GM06990 (cell line): ENCODE measurements around the gene B3GNT5.

Experiments
- DNase-seq: peaks from one replicate; pipeline ENCODE4 v3.0.0-alpha.2; 2011; ENCODE audit not compliant: insufficient read length; ENCODE audit errors: extremely low read depth
- H3K27me3 ChIP-seq: replicated peaks from 2 replicates; pipeline ENCODE4 v1.6.0; 2011; ENCODE audit warnings: low read length; ENCODE audit not compliant: control insufficient read depth, insufficient read depth
- H3K36me3 ChIP-seq: 2 replicates; pipeline ENCODE4 v1.5.1; 2011; ENCODE audit warnings: low read length; ENCODE audit not compliant: control insufficient read depth, insufficient read depth
- H3K4me3 ChIP-seq: replicated peaks from 2 replicates; pipeline ENCODE4 v1.5.1; 2011; ENCODE audit warnings: low read depth, mild to moderate bottlenecking, control low read depth, low read length
- CTCF ChIP-seq: IDR thresholded peaks from 2 replicates; pipeline ENCODE4 v1.5.1; 2011; ENCODE audit warnings: low read length, control low read depth, mild to moderate bottlenecking, inconsistent platforms; ENCODE audit not compliant: insufficient read depth, poor library complexity, severe bottlenecking

B3GNT5 gene

GRCh38 chr3:183259087-183259486 is 6.0 kb downstream of the B3GNT5 start:
- no peak overlapping the region for H3K4me3 ChIP-seq
- no peak for TF ChIP-seq CTCF
- H3K27me3 ChIP-seq, result peaks cover 3% of the 10 kb centered on the region
- H3K36me3 ChIP-seq, result no peaks in the 10 kb centered on the region
- no peak for DNase-seq

- no peak for DNase-seq
- no peaks in the 10 kb centered on the region for H3K36me3 ChIP-seq
Measured at GRCh38 chr3:183259621-183260020, 6.6 kb downstream of the B3GNT5 start.

GRCh38 chr3:183260167-183260904 is 7.3 kb downstream of the B3GNT5 start:
- no peak for DNase-seq

More at GRCh38 chr3:183259621-183260020, 6.6 kb downstream of the B3GNT5 start:
- H3K27me3 ChIP-seq, result peaks cover 2% of the 10 kb centered on the region
- no peak for TF ChIP-seq CTCF
- H3K4me3 ChIP-seq, result no peak overlapping the region

GRCh38 chr3:183261151-183261724 is 8.2 kb downstream of the B3GNT5 start:
- Histone ChIP-seq H3K4me3 (no peak overlapping the region), H3K27me3 (no peaks in the 10 kb centered on the region; the same call in 1 of the 2 replicates), H3K36me3 (no peaks in the 10 kb centered on the region)
- no peak for DNase-seq
- no peak for TF ChIP-seq CTCF

More at GRCh38 chr3:183260167-183260904, 7.3 kb downstream of the B3GNT5 start:
- no peaks in the 10 kb centered on the region; the same call in 1 of the 2 replicates for H3K27me3 ChIP-seq
- H3K4me3 ChIP-seq, result no peak overlapping the region
- TF ChIP-seq CTCF, result no peak
- H3K36me3 ChIP-seq, result no peaks in the 10 kb centered on the region

GRCh38 chr3:183262875-183263378 is 9.9 kb downstream of the B3GNT5 start:
- no peak for DNase-seq
- Histone ChIP-seq H3K36me3 (no peaks in the 10 kb centered on the region), H3K27me3 (no peaks in the 10 kb centered on the region; the same call in 1 of the 2 replicates), H3K4me3 (no peak overlapping the region)
- no peak for TF ChIP-seq CTCF
